HG03045 (cell line): ENCODE results near the gene CPO.

Source experiments
- ATAC-seq: cut with Tn5 transposase; IDR thresholded peaks from one replicate; pipeline ENCODE4 v1.9.1; 2021; ENCODE audit warnings: mild to moderate bottlenecking, moderate library complexity; ENCODE audit not compliant: unreplicated experiment

The CPO gene

DNA sequence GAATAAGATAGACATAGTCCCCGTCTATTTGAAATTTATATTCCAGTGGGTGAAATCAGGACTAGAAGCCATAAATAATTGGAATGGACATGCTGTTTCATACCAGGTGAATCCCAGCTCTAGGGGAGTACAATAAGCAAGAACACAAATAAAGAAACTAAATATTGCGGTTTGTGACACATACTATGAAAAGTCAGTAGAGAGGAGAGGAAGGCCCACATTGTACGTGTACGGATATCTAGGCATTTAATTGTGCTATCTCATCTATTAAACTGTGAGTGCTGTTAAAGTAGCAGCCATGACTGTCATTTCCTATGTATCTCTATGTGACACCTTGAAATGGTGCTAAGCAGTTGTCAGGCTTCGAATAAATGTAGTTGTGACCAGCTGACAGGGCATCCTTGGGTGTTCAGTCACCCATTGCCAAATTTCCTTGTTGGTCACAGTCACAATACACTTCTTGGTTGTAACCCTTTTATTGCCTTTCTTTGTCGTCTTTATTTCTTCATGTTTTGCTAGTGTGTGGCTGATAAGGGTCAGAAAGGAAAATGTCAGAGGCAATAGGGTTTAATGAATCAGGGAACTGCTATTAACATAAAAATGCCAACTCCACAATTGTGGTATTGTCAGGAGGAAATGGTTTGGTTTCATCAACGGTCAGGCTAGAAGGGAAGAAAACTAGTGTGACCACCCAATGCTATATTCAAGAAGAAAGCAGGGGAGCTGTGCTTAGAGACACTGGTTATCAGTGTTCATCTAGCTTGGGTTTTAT is 31.5 kb downstream of the CPO start:
- no peak for ATAC-seq

DNA sequence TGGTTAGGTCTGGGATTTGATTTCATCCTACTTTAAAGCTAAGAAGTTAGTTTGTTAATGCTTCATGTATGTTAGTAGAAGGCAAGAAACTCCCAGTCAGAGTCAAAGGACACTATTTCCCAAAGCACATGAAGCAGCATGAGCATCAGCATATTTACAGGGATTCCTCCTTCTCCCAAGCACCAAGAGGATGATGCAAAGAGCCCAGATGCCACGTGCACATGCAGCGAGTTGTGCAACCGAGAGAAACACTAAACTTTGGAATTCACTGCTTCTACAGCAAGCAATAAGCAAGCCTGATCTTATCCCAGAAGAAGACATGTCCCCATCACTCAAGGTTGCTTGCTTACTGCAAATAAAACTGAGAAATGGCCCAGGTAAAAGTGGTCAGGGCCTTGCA is 32.5 kb downstream of the CPO start:
- ATAC-seq: no peak

DNA sequence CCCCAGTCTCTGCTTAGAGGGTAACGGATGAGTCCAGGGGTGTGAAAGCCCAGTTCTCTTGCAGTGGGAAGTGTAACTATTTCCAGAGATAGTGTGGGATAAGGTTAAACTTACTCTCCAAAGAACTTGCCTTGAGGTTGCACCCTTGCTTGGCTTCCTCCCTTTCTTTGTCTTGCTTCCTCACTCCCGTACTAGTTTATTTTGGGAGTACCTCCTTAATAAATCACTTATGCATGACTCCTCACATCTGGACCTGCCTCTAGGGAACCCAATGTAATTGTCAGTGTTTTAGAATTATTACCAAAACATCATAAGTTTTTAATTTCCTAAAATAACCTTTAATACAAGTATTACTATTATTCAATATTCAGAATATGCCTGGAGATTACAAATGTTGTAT is 35.2 kb downstream of the CPO start:
- ATAC-seq: no peak

DNA sequence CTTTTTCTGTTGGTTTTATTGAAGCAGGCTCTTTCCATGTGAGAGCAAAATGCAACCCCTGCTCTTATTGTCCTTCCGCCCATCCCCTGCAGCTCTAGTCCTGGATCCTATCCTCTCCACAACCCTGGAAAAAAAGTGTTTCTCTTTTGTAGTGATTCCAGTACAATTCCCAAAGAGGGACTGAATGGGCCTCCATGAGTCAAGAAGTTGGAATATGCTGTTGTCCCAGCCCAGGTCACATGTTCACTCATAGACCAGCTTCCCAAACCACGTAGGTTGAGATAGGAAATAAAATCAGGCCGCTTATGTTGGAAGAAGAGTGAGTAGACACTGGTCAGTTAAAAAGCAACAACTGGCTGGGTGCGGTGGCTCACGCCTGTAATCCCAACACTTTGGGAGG is 39.4 kb downstream of the CPO start:
- ATAC-seq: no peak

DNA sequence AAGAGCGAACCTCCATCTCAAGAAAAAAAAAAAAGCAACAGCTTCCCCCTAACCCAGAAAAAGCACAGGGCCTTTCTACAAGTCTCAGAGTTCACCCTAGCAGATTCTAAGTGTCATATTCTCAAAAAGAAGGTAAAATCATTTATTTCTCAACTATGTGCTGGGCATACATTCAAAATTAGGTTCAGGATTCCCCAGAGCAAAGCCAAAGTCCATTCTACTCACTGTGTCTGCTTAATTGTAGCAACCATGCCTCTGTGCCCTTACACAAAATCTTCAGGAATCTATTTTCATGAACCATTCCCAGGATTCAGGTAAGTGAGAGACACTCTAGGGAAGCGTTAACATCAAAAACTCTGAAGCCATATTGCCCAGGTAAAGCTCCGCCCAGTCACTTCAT is 40.0 kb downstream of the CPO start:
- ATAC-seq: no peak

DNA sequence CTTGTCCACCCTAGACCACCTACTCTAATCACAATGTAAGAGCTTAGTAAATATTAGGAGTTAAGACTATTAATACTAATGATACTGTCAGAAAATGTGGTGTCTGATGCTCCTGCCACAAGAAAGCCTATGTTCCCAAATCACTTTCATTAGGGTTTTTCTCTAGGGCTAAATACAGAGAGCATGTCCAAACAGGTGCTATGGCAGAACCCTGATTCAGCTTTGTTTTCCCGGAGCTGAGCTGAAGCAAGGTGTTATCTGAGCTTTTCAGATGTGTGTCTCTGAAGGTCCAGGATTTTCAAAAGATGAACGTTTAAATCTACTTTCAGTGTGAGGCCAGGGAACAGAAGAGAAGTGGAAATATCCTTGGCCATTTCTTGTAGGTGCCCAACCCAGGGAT is 40.6 kb downstream of the CPO start:
- ATAC-seq: no peak

DNA sequence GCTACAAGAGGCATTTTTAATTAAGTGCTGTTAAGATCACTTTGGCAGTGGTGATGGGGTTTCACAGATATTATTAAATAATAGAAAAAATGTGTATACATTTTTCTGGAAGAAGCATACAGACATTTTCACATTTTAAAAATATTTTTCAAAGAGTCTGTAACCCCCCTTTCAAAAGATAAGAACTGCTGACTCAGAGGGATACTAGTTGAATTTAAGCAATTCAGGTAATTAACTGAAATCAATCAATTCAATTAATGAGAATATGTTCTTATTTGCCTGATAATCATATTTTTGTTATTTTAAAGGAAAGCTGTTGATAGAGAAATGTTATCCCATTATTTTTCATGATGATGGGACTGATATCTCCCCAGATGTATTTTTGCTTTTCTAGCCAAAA is 41.1 kb downstream of the CPO start:
- no peak for ATAC-seq

DNA sequence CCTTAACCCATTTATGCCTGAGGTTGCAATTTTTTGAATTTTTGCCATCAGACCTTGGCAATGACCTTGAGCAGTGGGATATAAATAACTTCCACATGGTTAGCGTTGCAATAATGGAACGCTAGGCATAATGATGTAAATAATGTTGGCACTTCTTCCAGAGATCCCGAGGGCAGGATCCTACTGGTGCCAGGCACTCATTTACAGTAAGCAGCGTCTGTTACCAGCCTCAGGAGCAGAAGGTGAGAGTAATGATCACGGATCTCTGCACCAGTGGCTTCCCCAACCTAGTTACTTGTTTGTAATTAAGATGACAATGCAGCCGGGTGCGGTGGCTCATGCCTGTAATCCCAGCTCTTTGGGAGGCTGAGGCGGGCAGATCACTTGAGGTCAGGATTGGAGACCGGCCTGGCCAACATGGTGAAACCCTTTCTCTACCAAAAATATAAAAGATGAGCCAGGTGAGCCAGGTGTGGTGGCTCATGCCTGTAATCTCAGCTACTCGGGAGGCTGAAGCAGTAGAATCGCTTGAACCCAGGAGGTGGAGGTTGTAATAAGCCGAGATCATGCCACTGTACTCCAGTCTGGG is 41.9 kb downstream of the CPO start:
- no peak for ATAC-seq

DNA sequence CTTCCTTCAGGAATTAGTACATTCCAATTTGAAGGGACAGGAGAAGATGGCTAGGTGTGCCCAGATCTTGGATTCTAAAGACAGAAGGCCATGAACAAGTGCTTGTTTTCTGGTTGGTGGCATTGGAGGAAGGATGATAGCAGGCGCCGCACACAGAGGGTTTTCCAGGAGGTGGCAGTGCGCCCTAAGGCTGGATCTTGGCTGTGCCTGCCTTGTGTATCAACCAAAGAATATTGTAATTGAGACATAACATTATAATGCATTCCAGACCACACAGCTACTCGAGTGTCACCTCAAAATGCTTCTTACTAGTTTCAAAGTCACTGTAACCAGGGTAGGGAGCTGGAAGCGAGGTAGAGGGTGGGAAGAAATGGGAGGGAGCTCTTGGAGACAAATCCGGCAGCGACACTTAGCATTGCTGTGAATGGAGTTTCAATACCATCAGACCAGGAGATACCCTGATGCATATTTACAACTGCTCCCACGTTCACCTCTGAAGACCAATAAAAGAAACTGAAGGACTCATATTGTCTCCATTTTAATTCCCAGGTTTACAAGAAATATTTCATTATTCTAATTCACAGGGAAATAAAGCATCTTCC is 42.5 kb downstream of the CPO start:
- no peak for ATAC-seq

DNA sequence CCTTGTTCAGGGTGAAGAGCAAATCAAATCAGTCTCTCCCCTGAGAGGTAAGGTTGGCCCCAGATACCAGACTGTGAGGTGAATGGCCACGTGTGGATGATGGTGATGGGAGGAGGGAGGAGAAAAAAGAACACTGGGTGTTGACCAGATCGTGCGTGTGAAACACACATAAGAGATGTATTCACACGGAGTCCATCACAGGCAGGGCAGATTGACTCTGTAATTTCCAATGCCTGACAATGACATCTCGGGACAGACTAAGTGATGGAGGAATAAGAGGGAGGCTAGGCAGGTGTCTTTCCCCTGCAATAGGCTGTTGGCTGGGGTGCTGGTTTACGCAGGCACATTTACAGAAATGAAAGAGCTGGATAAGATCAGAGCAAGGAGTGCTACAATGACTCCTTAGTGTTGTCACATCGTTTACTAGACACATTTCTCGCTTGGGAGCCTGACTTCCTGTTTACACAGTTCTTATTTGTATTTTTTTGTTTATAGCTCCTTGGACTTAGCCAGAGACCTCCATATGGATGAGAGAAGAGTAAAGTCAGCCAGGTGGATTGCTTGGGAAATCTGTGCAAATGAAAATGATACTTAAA is 43.1 kb downstream of the CPO start:
- ATAC-seq: no peak

DNA sequence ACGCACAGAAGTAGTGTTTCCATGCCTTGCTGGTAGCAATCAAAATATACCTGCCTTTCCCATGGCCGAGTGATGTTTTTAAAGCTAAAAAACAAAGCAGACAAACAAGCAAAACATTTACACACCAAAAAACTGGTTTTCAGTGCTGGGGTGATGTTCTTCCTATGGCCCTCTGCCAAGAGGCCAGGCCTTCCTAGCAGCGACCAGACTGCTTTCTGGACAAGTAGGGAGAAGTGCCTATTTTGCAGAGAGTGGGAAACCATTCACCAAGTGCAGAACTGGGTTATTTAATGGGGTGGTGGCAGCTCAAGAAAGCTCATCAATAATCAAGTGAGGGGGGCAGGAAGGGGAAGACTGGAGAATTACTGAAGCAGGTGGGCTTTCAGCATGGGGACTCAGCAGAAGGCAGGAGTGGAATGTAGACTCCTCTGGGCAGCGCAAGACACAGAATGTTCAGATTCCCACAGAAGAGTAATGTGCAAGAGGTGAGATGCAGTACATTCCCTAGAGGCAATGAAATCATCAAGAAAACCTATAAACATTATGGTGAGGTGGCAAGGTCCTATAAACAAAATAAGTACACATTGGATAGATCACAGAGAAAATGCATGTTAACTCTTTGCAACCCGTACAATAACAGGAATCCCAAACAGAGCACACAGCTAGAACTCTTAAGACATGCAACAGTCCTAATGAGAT is 44.0 kb downstream of the CPO start:
- ATAC-seq: no peak

DNA sequence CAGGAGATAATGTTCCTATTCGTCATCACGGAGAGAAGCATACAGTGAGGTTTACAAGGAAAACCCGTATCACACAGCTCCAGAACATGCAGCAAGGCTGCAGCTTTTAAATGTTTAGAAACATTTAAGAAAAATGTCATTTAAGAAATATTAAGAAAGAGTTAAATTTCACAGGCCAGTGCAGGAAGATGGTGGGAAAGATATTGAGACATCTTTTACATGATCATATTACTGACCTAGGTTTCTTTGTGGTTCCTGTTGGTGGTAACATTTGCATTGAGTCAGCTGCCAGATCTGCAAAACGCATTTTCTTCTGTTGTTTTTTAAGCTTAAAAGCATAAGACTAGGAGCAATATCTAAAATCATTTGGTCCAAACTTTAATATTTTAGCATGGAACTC is 44.9 kb downstream of the CPO start:
- ATAC-seq: no peak

DNA sequence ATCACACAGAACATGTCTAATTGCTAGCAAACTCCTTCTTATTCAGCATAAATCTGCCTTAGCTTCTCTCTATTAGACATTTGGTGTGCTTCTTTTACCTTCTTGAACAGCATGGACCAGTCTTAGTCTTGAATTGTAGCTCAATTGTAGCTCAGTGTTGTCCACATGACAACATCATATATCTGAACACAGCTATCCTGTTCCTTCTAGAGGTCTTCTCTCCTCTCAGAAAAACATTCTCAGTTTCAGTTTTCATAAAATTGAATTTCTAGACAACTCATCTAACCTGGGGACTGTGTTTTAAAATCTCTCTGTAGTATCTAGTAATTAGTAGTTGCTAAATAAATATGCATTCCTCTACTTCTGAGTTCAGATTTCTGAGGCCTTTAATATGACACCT is 47.6 kb downstream of the CPO start:
- ATAC-seq: no peak

DNA sequence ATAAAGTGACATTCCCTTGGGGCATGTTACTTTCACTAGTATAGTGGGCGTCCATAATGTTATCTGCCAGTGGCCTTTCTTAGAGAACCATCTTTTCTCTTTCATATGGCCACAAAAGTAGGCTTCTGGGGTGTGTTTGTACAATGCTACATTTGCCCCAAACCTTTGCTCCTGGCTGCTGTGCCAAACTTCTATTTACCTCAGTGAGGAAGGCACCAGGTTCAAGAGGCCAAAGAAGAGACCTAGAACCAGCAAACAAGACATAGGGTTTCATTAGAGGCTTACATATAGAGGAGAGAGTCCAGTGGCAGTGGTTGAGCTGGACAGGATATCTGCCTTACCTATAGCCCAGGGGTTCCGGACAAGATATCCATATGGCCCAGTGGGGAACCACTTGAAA is 48.5 kb downstream of the CPO start:
- ATAC-seq: no peak

DNA sequence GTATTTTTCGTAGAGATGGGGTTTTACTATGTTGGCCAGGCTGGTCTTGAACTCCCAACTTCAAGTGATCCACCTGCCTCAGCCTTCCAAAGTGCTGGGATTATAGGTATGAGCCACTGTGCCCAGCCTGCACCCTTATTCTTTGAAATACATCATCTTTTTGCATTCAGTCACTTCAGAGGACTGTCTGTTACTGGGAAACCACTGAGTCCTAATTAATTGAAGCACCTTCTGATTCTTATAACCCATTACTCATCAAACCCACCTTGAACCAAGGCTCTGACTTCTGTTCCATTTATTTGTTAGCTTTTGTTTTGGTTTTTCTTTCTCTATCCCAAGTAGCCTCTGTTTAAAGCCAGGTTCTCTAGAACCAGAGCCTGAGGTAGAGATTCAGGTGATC is 49.6 kb downstream of the CPO start:
- ATAC-seq: no peak

DNA sequence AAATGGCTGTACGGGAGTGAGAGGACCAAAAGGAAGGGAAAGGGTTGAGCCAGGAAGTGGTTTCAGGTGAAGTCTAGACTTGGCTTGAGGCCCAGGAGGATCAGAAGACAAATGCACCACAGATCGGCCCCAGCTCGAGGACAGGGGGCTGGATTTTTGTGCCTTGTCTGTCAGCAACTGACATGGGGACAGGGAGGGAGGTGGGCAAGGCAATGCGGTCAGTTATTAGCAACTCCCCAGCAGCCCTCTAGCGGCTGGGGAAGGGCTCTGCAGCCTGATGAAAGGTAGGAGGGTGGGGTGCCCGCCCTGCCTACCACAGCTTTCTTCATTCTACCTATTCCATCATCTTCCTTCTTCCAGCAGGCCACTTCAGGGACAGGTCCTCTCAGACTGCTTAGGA is 50.0 kb downstream of the CPO start:
- peak; percentile 74 for ATAC-seq

DNA sequence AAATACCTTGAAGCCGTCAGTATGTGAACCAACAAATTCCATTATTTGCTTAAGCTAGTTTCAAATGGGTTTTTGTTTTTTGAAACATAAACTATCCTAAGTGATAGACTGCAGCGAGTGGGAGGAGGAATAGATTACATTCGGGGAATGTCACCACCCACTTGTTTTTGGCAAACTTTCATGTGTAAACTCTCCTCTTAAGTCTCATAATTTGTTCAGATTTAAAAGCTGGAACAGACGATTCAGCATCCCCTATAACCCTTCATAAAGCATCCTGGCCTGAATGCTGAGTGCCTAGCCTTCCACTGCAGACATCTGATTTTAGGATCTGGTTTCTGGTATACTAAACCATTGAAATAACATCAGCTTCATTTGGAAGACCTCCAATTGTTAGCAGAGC is 51.0 kb downstream of the CPO start:
- no peak for ATAC-seq

DNA sequence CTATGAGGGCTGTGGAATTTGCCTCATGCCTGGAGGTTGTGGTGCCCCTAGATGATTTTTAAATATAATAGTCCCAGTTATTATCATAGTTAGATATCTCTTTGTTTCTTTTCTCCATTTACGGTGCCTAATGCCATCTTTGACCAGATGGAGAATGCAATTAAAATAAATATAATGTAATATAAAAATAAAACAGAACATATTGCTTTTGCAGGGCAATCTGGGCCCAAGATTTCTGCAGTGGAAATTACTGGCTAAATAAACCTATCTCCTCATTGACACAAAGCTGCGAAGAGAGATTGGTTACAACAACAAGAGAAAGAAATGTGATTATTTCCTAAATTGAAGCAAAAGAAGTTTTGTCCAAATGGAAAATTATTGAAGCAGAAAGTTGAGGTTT is 51.8 kb downstream of the CPO start:
- no peak for ATAC-seq

DNA sequence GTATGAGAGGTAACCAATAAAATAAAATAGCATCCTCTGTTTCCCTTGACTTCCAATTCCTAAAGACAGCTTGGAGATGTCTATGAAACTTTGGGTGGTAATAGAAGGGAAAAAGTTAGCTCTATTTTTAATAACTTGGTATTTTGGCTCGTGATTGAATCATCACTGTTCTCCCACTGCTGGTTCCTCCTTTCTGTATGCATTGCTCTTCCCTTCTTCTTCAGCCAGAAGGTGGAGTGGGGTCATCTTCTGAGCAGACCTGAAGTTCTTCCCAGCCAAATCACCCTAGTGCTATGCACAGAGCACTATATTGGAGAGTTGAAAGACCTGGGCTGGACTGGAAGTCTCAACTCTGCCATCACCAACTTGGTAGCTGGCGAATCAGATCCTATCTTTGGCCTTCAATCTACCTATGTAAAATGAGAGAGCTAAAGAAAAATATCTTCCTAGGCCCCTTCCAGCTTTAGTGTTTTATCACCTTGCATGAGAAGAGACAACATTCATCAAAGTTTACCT is 54.1 kb downstream of the CPO start:
- no peak for ATAC-seq

DNA sequence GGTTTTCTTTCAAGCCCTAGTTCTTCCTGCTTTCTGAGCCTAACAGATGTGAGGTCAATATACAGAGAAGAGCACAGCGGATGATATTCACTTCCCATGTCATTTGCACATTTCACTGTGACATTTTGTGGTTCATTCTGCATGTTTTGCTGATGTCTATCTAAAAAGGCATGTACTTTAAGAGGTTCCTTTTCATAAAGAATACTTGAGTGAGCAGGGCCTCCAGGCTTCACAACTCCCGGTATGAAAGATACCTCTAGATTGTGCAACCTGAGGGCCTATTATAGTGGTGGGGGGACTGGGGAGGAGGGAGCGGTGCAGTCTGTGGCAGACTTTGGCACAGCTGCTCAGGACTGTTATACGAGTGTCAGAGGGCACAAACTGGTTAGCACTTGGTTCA is 54.6 kb downstream of the CPO start:
- no peak for ATAC-seq

DNA sequence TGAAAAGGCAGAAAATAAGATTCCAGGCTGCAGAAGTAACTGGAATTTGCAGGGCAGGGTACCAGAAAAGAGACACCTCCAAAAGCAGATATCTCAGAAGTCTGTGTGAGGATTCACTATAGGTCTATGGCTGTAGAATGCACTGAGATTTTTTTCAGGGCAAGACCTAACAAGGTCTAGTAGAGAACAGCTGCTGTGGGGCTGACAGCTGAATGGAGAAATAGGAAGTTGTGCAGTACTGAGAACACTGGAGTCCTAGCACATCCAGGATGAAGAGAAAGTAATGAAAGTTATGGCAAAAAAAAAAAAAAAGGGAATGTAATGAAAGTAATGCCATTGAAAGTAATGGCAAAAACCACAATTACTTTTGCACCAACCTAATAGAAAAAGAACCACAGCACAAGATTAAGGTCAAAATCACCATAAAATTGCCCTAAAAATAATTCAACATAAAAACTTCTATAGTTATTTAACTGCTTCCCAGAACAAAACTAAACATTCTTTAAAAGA is 57.3 kb downstream of the CPO start:
- ATAC-seq: no peak
